HEK293 (cell line): ENCODE measurements around the gene ZC3H12C.

ENCODE experiments used
- AEBP2 ChIP-seq: fragments of 450-650 bp; formaldehyde crosslinking; IDR thresholded peaks from 2 replicates; pipeline ENCODE4 v1.5.1; 2016; ENCODE audit warnings: missing biosample characterization, missing genetic modification characterization, borderline replicate concordance
- BCL11A ChIP-seq: fragments of 450-650 bp; formaldehyde crosslinking; IDR thresholded peaks from 2 replicates; pipeline ENCODE4 v1.5.1; 2016; ENCODE audit warnings: low read depth, missing biosample characterization, missing genetic modification characterization
- GFI1B ChIP-seq: fragments of 450-650 bp; formaldehyde crosslinking; IDR thresholded peaks from 2 replicates; pipeline ENCODE4 v1.5.1; 2016; ENCODE audit warnings: missing biosample characterization, missing genetic modification characterization
- HOXA7 ChIP-seq: sonication (generic); formaldehyde crosslinking; IDR thresholded peaks from 2 replicates; pipeline ENCODE4 v1.8.1; 2022; ENCODE audit warnings: missing genetic modification reagents, borderline replicate concordance
- HOXC10 ChIP-seq: sonication (generic); formaldehyde crosslinking; IDR thresholded peaks from 2 replicates; pipeline ENCODE4 v1.8.1; 2023; ENCODE audit warnings: mild to moderate bottlenecking, missing genetic modification reagents
- HOXD13 ChIP-seq: sonication (generic); formaldehyde crosslinking; IDR thresholded peaks from 2 replicates; pipeline ENCODE4 v1.8.0; 2022; ENCODE audit warnings: missing genetic modification reagents, borderline replicate concordance
- PRDM10 ChIP-seq: fragments of 450-650 bp; formaldehyde crosslinking; IDR thresholded peaks from 2 replicates; pipeline ENCODE4 v1.5.1; 2016; ENCODE audit warnings: missing biosample characterization, missing genetic modification characterization
- REPIN1 ChIP-seq: fragments of 450-650 bp; formaldehyde crosslinking; IDR thresholded peaks from 2 replicates; pipeline ENCODE4 v1.5.1; 2017; ENCODE audit warnings: missing biosample characterization, missing genetic modification characterization, low read depth
- SETDB1 ChIP-seq: IDR thresholded peaks from one replicate; pipeline ENCODE4 v1.6.1; 2017; ENCODE audit warnings: mild to moderate bottlenecking, low read length, moderate library complexity, mixed read lengths; ENCODE audit not compliant: insufficient read length
- ZBTB44 ChIP-seq: fragments of 450-650 bp; IDR thresholded peaks from 2 replicates; pipeline ENCODE4 v1.5.1; 2018; ENCODE audit warnings: missing biosample characterization, mild to moderate bottlenecking, missing genetic modification characterization
- ZFP41 ChIP-seq: fragments of 450-650 bp; formaldehyde crosslinking; IDR thresholded peaks from 2 replicates; pipeline ENCODE4 v1.5.1; 2016; ENCODE audit warnings: missing biosample characterization, missing genetic modification characterization, borderline replicate concordance
- ZNF221 ChIP-seq: fragments of 450-650 bp; formaldehyde crosslinking; IDR thresholded peaks from 2 replicates; pipeline ENCODE4 v1.5.1; 2017; ENCODE audit warnings: missing biosample characterization, missing genetic modification characterization, borderline replicate concordance
- ZNF274 ChIP-seq, 2 experiments: fragments of 200-500 bp in 1 of 2; fragments of 450-650 bp in 1 of 2; sonication (Bioruptor generic) in 1 of 2; formaldehyde crosslinking in 1 of 2; IDR thresholded peaks; 2 replicates each; pipeline versions ENCODE4 v1.5.1 to v1.6.1; 2014 to 2016; ENCODE audit warnings: borderline replicate concordance in 1 of 2, inconsistent platforms in 1 of 2, low read length in 1 of 2, missing biosample characterization in 1 of 2, missing genetic modification characterization in 1 of 2
- ZNF366 ChIP-seq: fragments of 450-650 bp; formaldehyde crosslinking; conservative IDR thresholded peaks from 2 replicates; pipeline ENCODE4 v1.5.1; 2016; ENCODE audit warnings: missing biosample characterization, missing genetic modification characterization
- ZNF398 ChIP-seq: fragments of 450-650 bp; formaldehyde crosslinking; IDR thresholded peaks from 2 replicates; pipeline ENCODE4 v1.5.1; 2017; ENCODE audit warnings: missing biosample characterization, missing genetic modification characterization
- ZNF426 ChIP-seq: fragments of 450-650 bp; formaldehyde crosslinking; IDR thresholded peaks from 2 replicates; pipeline ENCODE4 v1.5.1; 2017; ENCODE audit warnings: missing biosample characterization, missing genetic modification characterization, mild to moderate bottlenecking, inconsistent platforms, moderate library complexity
- ZNF473 ChIP-seq: fragments of 450-650 bp; formaldehyde crosslinking; IDR thresholded peaks from 2 replicates; pipeline ENCODE4 v1.5.1; 2017; ENCODE audit warnings: missing biosample characterization, missing genetic modification characterization
- ZNF48 ChIP-seq: fragments of 450-650 bp; formaldehyde crosslinking; IDR thresholded peaks from 2 replicates; pipeline ENCODE4 v1.5.1; 2016; ENCODE audit warnings: missing biosample characterization, missing genetic modification characterization
- ZNF488 ChIP-seq: fragments of 450-650 bp; formaldehyde crosslinking; IDR thresholded peaks from 2 replicates; pipeline ENCODE4 v1.5.1; 2016; ENCODE audit warnings: missing biosample characterization, missing genetic modification characterization
- ZNF513 ChIP-seq: fragments of 450-650 bp; IDR thresholded peaks from 2 replicates; pipeline ENCODE4 v1.5.1; 2018; ENCODE audit warnings: missing biosample characterization, missing genetic modification characterization
- ZNF530 ChIP-seq: fragments of 450-650 bp; formaldehyde crosslinking; IDR thresholded peaks from 2 replicates; pipeline ENCODE4 v1.5.1; 2016; ENCODE audit warnings: low read depth, missing biosample characterization, missing genetic modification characterization
- ZNF621 ChIP-seq: fragments of 450-650 bp; formaldehyde crosslinking; IDR thresholded peaks from 2 replicates; pipeline ENCODE4 v1.5.1; 2017; ENCODE audit warnings: missing biosample characterization, missing genetic modification characterization
- ZNF660 ChIP-seq: fragments of 450-650 bp; IDR thresholded peaks from 2 replicates; pipeline ENCODE4 v1.5.1; 2018; ENCODE audit warnings: missing biosample characterization, mild to moderate bottlenecking, missing genetic modification characterization
- ZNF692 ChIP-seq: fragments of 450-650 bp; formaldehyde crosslinking; IDR thresholded peaks from 2 replicates; pipeline ENCODE4 v1.5.1; 2016; ENCODE audit warnings: missing biosample characterization, missing genetic modification characterization
- ZNF747 ChIP-seq: fragments of 450-650 bp; formaldehyde crosslinking; IDR thresholded peaks from 2 replicates; pipeline ENCODE4 v1.5.1; 2016; ENCODE audit warnings: missing biosample characterization, missing genetic modification characterization
- ZNF76 ChIP-seq: fragments of 450-650 bp; formaldehyde crosslinking; IDR thresholded peaks from 2 replicates; pipeline ENCODE4; 2016; ENCODE audit warnings: low read depth, missing biosample characterization, missing genetic modification characterization, borderline replicate concordance
- ZNF776 ChIP-seq: fragments of 450-650 bp; formaldehyde crosslinking; IDR thresholded peaks from 2 replicates; pipeline ENCODE4 v1.5.0; 2017; ENCODE audit warnings: missing biosample characterization, missing genetic modification characterization, borderline replicate concordance

ZC3H12C gene

GRCh38 chr11:110130642-110131238 is 37.5 kb downstream of the ZC3H12C start (continued):
- TF ChIP-seq SETDB1 (no peak), ZNF366 (tag by site-specific recombination) (peak; percentile 34; the same call in 1 of the 2 replicates), ZNF488 (tag by site-specific recombination) (no peak), ZNF660 (peak; percentile 53), HOXD13 (CRISPR knock-in tag) (no peak), ZNF473 (tag by site-specific recombination) (no peak), ZNF76 (no peak), ZNF426 (tag by site-specific recombination) (no peak), HOXC10 (CRISPR knock-in tag) (no peak), ZNF776 (no peak), ZFP41 (tag by site-specific recombination) (no peak), GFI1B (no peak), ZNF513 (tag by site-specific recombination) (no peak), HOXA7 (CRISPR knock-in tag) (no peak), ZNF692 (tag by site-specific recombination) (no peak; the same call in 1 of the 2 replicates), ZBTB44 (tag by site-specific recombination) (peak; percentile 89), BCL11A (tag by site-specific recombination) (no peak), ZNF398 (tag by site-specific recombination) (no peak), PRDM10 (tag by site-specific recombination) (peak; percentile 70), REPIN1 (tag by site-specific recombination) (no peak), ZNF530 (no peak), ZNF221 (tag by site-specific recombination) (no peak), AEBP2 (tag by site-specific recombination) (no peak), ZNF274 (IDR thresholded peaks at IDR 0.05; ENCODE audit: low read length) (no peak), ZNF274 (tag by site-specific recombination; IDR thresholded peaks at IDR 0.05; ENCODE audit: borderline replicate concordance) (no peak), ZNF747 (tag by site-specific recombination) (no peak), ZNF621 (tag by site-specific recombination) (no peak), ZNF48 (tag by site-specific recombination) (no peak)
